OCI-LY7 (cell line): ENCODE results near the gene DIPK1B. TPM values are rescaled to one million over a fixed set of nuclear protein-coding genes. Genes with fewer than 3 reads are reported as not detected.

Source experiments
- BruUV-seq: library from RNA; stranded (reverse); fragments of 400-500 nt; replicated peaks from 2 replicates; lab custom pipeline; 2021; lab: Mats Ljungman, UMichigan
- CTCF ChIA-PET: fragments of 300-600 bp; sonication (Branson Sonifier 250); formaldehyde crosslinking; loops from one replicate; lab custom pipeline; 2022; ENCODE audit warnings: antibody characterized with exemption; ENCODE audit not compliant: unreplicated experiment; lab: Charles Lee
- POLR2A ChIA-PET: fragments of 300-600 bp; sonication (Branson Sonifier 250); formaldehyde crosslinking; loops from one replicate; lab custom pipeline; 2022; ENCODE audit warnings: antibody characterized with exemption; lab: Charles Lee
- DNase-seq: peaks from one replicate; pipeline ENCODE4 v3.0.0-alpha.2; 2015; ENCODE audit warnings: low spot score
- H2AFZ ChIP-seq: fragments of 200-600 bp; sonication (generic), shearing (Covaris generic); 2 replicates; pipeline ENCODE4 v1.6.1; 2014; ENCODE audit warnings: mild to moderate bottlenecking, antibody characterized with exemption, low read length, moderate library complexity
- H3K27ac ChIP-seq: fragments of 200-600 bp; sonication (generic); 2 replicates; pipeline ENCODE4 v1.5.1; 2014; ENCODE audit warnings: mixed run types, low read depth, mild to moderate bottlenecking, moderate library complexity, low read length, inconsistent platforms; ENCODE audit not compliant: poor library complexity, severe bottlenecking
- H3K36me3 ChIP-seq: fragments of 200-600 bp; sonication (generic); 2 replicates; pipeline ENCODE4 v1.6.1; 2014; ENCODE audit warnings: mild to moderate bottlenecking, antibody characterized with exemption, low read length, moderate library complexity, mixed read lengths; ENCODE audit not compliant: insufficient read depth
- H3K4me1 ChIP-seq: fragments of 200-600 bp; sonication (generic); 2 replicates; pipeline ENCODE4 v1.5.1; 2014; ENCODE audit warnings: mild to moderate bottlenecking, low read length; ENCODE audit not compliant: insufficient read depth, poor library complexity, severe bottlenecking
- H3K4me2 ChIP-seq: fragments of 200-600 bp; sonication (generic); 2 replicates; pipeline ENCODE4 v1.6.1; 2014; ENCODE audit warnings: mild to moderate bottlenecking, low read length
- H3K4me3 ChIP-seq: fragments of 200-600 bp; sonication (generic); 2 replicates; pipeline ENCODE4 v1.5.1; 2014; ENCODE audit warnings: mild to moderate bottlenecking, low read depth, low read length; ENCODE audit not compliant: poor library complexity, severe bottlenecking
- H3K79me2 ChIP-seq: fragments of 200-600 bp; sonication (generic); 2 replicates; pipeline ENCODE4 v1.6.1; 2016; ENCODE audit warnings: low read depth, mild to moderate bottlenecking, low read length, moderate library complexity, mixed read lengths; ENCODE audit not compliant: insufficient read depth
- H3K9me2 ChIP-seq: fragments of 200-600 bp; sonication (generic); 2 replicates; pipeline ENCODE4 v1.6.1; 2016; ENCODE audit warnings: mild to moderate bottlenecking, low read length, mixed read lengths; ENCODE audit not compliant: insufficient read depth
- H3K9me3 ChIP-seq: fragments of 200-600 bp; sonication (generic); 2 replicates; pipeline ENCODE4 v1.6.1; 2014; ENCODE audit warnings: mild to moderate bottlenecking, mixed run types, low read length, mixed read lengths
- H4K20me1 ChIP-seq: fragments of 200-600 bp; sonication (generic); 2 replicates; pipeline ENCODE4 v1.6.1; 2014; ENCODE audit warnings: mild to moderate bottlenecking, antibody characterized with exemption, low read length, moderate library complexity, mixed read lengths; ENCODE audit not compliant: insufficient read depth
- CTCF ChIP-seq: fragments of 200-600 bp; sonication (generic); conservative IDR thresholded peaks from 2 replicates; pipeline ENCODE4 v1.5.1; 2014; ENCODE audit warnings: mild to moderate bottlenecking, antibody characterized with exemption, low read length, moderate library complexity, mixed read lengths
- EZH2phosphoT487 ChIP-seq: fragments of 200-600 bp; sonication (generic); IDR thresholded peaks from 2 replicates; pipeline ENCODE4 v1.6.1; 2018; ENCODE audit warnings: low read depth, borderline replicate concordance, mild to moderate bottlenecking, mixed run types, antibody characterized with exemption, low read length, moderate library complexity, mixed read lengths
- intact Hi-C: fragments of 100-400 bp; cut with micrococcal nuclease; formaldehyde crosslinking; loops from one replicate; pipeline ENCODE4 v1.10.0; 2022; ENCODE audit not compliant: unreplicated experiment
- total RNA-seq, 2 experiments: library from RNA; depleted of rRNA in 1 of 2; stranded (reverse); fragments of >200 nt in 1 of 2; shearing (Covaris generic) in 1 of 2; gene quantifications; 2 replicates each; pipeline ENCODE4 v1.2.3, GENCODE V29; 2014 to 2022

Gene DIPK1B
- total RNA-seq, 2 experiments from 2014 or later: 0.30 to 13.3 TPM

- H3K4me3 ChIP-seq: no peak overlapping the region
- no peak for DNase-seq
- peaks cover 4% of the 10 kb centered on the region for H3K4me1 ChIP-seq
- H3K9me2 ChIP-seq: no peaks in the 10 kb centered on the region
- ChIA-PET POLR2A (no interaction called here), CTCF (no interaction called here)
- intact Hi-C loops: no loop called here
- TF ChIP-seq EZH2phosphoT487 (no peak), CTCF (no peak)
- H2AFZ ChIP-seq: no peak overlapping the region
- H4K20me1 ChIP-seq: no peaks in the 10 kb centered on the region
- H3K9me3 ChIP-seq: no peaks in the 10 kb centered on the region
- no peak overlapping the region for H3K27ac ChIP-seq
- H3K79me2 ChIP-seq: no peaks in the 10 kb centered on the region
- no TSS peak for BruUV-seq
- no peak overlapping the region for H3K4me2 ChIP-seq
- no peaks in the 10 kb centered on the region for H3K36me3 ChIP-seq
Measured at GRCh38 chr9:136666372-136667213, 45.8 kb upstream of the DIPK1B start.

- ChIA-PET POLR2A (no interaction called here), CTCF (no interaction called here)
- H3K4me1 ChIP-seq: peaks cover 4% of the 10 kb centered on the region
- no peaks in the 10 kb centered on the region for H3K79me2 ChIP-seq
- BruUV-seq: no TSS peak
- no peak for TF ChIP-seq EZH2phosphoT487
- TF ChIP-seq CTCF: no peak
- no peaks in the 10 kb centered on the region for H3K9me3 ChIP-seq
- H3K9me2 ChIP-seq: no peaks in the 10 kb centered on the region
- H2AFZ ChIP-seq: no peak overlapping the region
- no peak overlapping the region for H3K4me3 ChIP-seq
- no peaks in the 10 kb centered on the region for H3K36me3 ChIP-seq
- DNase-seq: no peak
- H3K4me2 ChIP-seq: no peak overlapping the region
- intact Hi-C loops: no loop called here
- no peaks in the 10 kb centered on the region for H4K20me1 ChIP-seq
- no peak overlapping the region for H3K27ac ChIP-seq
Measured at GRCh38 chr9:136667214-136667939, 45.0 kb upstream of the DIPK1B start.
